Spinal cord (tissue), 10 donors: ENCODE results near the gene USP31. TPM values are rescaled to one million over a fixed set of nuclear protein-coding genes. Genes with fewer than 3 reads are reported as not detected.

Experiments
- DNase-seq, 6 donors: peaks; one replicate each; pipeline versions ENCODE4 v3.0.0 to v3.0.0-alpha.2; 2013 to 2015; ENCODE audit warnings: low spot score in 6 of 6, low read depth in 4 of 6
- H3K27ac ChIP-seq: one replicate; pipeline ENCODE4 v1.5.1; 2013; ENCODE audit warnings: low read depth, low read length, control low read depth
- H3K27me3 ChIP-seq: one replicate; pipeline ENCODE4 v1.6.1; 2013; ENCODE audit warnings: low read length; ENCODE audit not compliant: control insufficient read depth, insufficient read depth
- H3K36me3 ChIP-seq: one replicate; pipeline ENCODE4 v1.6.1; 2013; ENCODE audit warnings: low read length; ENCODE audit not compliant: control insufficient read depth, insufficient read depth
- H3K4me1 ChIP-seq: one replicate; pipeline ENCODE4 v1.6.1; 2013; ENCODE audit warnings: low read length; ENCODE audit not compliant: control insufficient read depth, insufficient read depth
- H3K4me3 ChIP-seq: one replicate; pipeline ENCODE4 v1.5.1; 2013; ENCODE audit warnings: low read depth, low read length, control low read depth
- H3K9me3 ChIP-seq: one replicate; pipeline ENCODE4 v1.6.1; 2013; ENCODE audit warnings: low read length; ENCODE audit not compliant: control insufficient read depth, insufficient read depth
- WGBS: methylation state at CpG from one replicate; pipeline ENCODE4 v1.1.5; 2013; ENCODE audit warnings: missing lambda C conversion rate; ENCODE audit not compliant: insufficient coverage; 5-methylcytosine and 5-hydroxymethylcytosine counted together
- polyA plus RNA-seq, 2 donors: library from polyadenylated mRNA; unstranded; fragments of 120-200 nt; gene quantifications; one replicate each; pipeline ENCODE4 v1.2.1, GENCODE V29; 2013; ENCODE audit not compliant: insufficient read length in 2 of 2
- total RNA-seq, 2 donors: library from RNA; depleted of rRNA in 1 of 2; stranded (reverse); fragments of 120-200 nt in 1 of 2; fragments of >200 nt in 1 of 2; gene quantifications; one replicate each; pipeline versions ENCODE4 v1.2.3 to v1.2.4, GENCODE V29; 2013 to 2014
- donor health status: healthy.

The USP31 gene
- total and polyA plus RNA-seq, 4 donors: 10.7 to 22.5 (median 12.6) TPM

GRCh38 chr16:23059433-23059832 lies 89.8 kb downstream of the USP31 start:
- Histone ChIP-seq H3K4me1 (no peaks in the 10 kb centered on the region), H3K36me3 (no peaks in the 10 kb centered on the region), H3K27ac (no peak overlapping the region), H3K27me3 (no peaks in the 10 kb centered on the region), H3K4me3 (no peak overlapping the region), H3K9me3 (no peaks in the 10 kb centered on the region)
- DNase-seq: no peak
- WGBS: 60% methylated on average over 2 of the region's 5 CpGs

GRCh38 chr16:23058576-23058975 lies 90.7 kb downstream of the USP31 start:
- Histone ChIP-seq H3K27ac (no peak overlapping the region), H3K4me1 (no peaks in the 10 kb centered on the region), H3K36me3 (no peaks in the 10 kb centered on the region), H3K9me3 (no peaks in the 10 kb centered on the region), H3K27me3 (no peaks in the 10 kb centered on the region), H3K4me3 (no peak overlapping the region)
- 38% methylated on average over 4 of the region's 4 CpGs for WGBS
- DNase-seq: no peak

GRCh38 chr16:23057013-23057596 lies 92.1 kb downstream of the USP31 start:
- no peak for DNase-seq
- no CpG with 5 or more reads among the region's 1 CpG for WGBS
- no peaks in the 10 kb centered on the region for H3K36me3 ChIP-seq
- H3K9me3 ChIP-seq: no peaks in the 10 kb centered on the region
- H3K27me3 ChIP-seq: no peaks in the 10 kb centered on the region
- H3K4me1 ChIP-seq: peaks cover 9% of the 10 kb centered on the region
- H3K4me3 ChIP-seq: no peak overlapping the region
- no peak overlapping the region for H3K27ac ChIP-seq

DNA sequence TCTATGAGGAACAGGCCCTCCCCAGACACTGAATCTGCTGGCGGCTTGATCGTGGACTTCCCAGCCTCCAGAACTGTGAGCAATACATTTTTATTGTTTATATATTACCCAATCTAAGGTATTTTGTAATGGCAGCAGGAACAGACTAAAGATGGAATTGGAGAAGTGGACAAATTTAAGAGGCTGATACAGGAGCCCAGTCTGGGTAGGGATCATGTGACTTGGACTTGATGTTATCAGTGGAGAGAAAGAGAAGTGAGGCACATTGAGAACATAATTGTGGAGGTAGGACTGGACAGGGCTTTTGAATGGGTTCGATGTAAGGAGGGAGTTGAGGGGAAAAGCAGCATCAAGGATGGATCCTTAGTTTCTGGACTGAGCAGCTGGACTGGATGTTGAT lies 93.8 kb downstream of the USP31 start:
- Histone ChIP-seq H3K27me3 (no peaks in the 10 kb centered on the region), H3K4me1 (peaks cover 13% of the 10 kb centered on the region), H3K36me3 (no peaks in the 10 kb centered on the region), H3K4me3 (no peak overlapping the region), H3K27ac (no peak overlapping the region), H3K9me3 (no peaks in the 10 kb centered on the region)
- no peak for DNase-seq
- WGBS: 100% methylated on average over 1 of the region's 3 CpGs

- Histone ChIP-seq H3K27ac (no peak overlapping the region), H3K9me3 (no peaks in the 10 kb centered on the region), H3K4me3 (no peak overlapping the region), H3K4me1 (peaks cover 13% of the 10 kb centered on the region), H3K27me3 (no peaks in the 10 kb centered on the region), H3K36me3 (no peaks in the 10 kb centered on the region)
- 67% methylated on average over 1 of the region's 4 CpGs for WGBS
- DNase-seq: no peak
Measured at GRCh38 chr16:23052908-23053580, 96.2 kb downstream of the USP31 start.

- Histone ChIP-seq H3K27me3 (no peaks in the 10 kb centered on the region), H3K9me3 (no peaks in the 10 kb centered on the region), H3K4me3 (no peak overlapping the region), H3K4me1 (peaks cover 13% of the 10 kb centered on the region), H3K36me3 (no peaks in the 10 kb centered on the region), H3K27ac (no peak overlapping the region)
- DNase-seq: peak in 1 of 6 donors; percentile 92
- whole genome bisulfite sequencing: 78% methylated on average over 9 of the region's 13 CpGs
Measured at GRCh38 chr16:23052221-23052620, 97.0 kb downstream of the USP31 start.

DNA sequence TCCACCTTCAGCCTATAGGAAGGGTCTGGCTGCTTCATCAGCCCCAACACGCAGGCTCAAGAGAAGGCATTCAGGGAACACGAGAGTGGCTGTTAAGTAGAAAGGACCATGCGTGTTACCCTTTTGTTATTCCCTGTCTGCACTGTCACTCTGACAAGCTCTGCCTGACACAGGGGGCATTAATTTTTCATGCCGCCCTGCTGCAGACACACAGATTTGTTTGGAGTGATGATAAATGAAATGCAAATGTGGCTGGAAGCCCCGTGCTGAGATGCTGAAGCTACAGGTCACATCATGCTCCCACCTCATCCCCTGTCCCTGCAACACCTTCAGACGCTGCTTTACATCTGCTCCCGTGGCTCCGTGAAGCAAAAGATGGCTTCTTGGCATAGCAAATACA lies 97.7 kb downstream of the USP31 start:
- DNase-seq: no peak
- Histone ChIP-seq H3K27ac (no peak overlapping the region), H3K36me3 (no peaks in the 10 kb centered on the region), H3K4me3 (no peak overlapping the region), H3K27me3 (no peaks in the 10 kb centered on the region), H3K9me3 (no peaks in the 10 kb centered on the region), H3K4me1 (peaks cover 13% of the 10 kb centered on the region)
- WGBS: 46% methylated on average over 5 of the region's 8 CpGs

DNA sequence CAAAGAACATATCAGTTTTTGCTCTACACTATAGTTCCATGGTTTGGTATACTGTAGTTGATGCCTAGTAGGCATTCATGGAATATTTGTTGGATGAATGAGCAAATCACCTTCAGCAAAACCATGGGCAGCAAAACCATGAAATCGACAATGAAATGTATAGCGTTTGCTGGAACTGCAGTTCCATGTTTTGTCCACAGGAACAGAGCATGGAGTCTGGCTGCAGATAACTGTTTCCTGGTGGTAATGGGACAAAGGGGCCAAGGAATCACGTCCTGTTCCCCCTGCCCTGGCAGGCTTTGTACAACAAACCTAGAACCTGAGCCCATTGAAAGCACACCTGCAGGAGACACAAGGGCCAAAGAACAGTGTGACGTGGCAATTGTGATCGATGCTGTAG lies 101.1 kb downstream of the USP31 start:
- no peak for DNase-seq
- Histone ChIP-seq H3K4me1 (peaks cover 11% of the 10 kb centered on the region), H3K4me3 (no peak overlapping the region), H3K9me3 (no peaks in the 10 kb centered on the region), H3K36me3 (no peaks in the 10 kb centered on the region), H3K27me3 (no peaks in the 10 kb centered on the region), H3K27ac (no peak overlapping the region)
- WGBS: 76% methylated on average over 5 of the region's 5 CpGs

DNA sequence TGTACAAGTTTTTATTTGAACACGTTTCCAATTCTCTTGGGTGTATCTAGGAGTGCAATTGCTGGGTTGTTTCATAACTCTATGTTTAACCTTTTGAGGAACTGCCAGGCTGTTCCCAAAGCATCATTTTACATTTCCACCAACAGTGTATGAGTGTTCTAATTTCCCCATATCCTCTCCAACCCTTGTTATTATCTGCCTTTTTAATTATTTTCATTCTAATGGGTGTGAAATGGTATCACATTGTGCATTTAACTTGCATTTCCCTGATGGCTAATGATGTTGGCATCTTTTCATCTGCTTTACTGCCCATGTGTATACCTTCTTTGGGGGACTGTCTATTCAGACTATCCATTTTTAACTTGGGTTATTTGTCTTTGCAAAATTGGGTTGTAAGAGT lies 104.2 kb downstream of the USP31 start:
- H3K9me3 ChIP-seq: no peaks in the 10 kb centered on the region
- no peak overlapping the region for H3K4me3 ChIP-seq
- H3K27me3 ChIP-seq: no peaks in the 10 kb centered on the region
- H3K36me3 ChIP-seq: no peaks in the 10 kb centered on the region
- WGBS: no CpG with 5 or more reads among the region's 1 CpG
- no peak overlapping the region for H3K27ac ChIP-seq
- DNase-seq: no peak
- no peaks in the 10 kb centered on the region for H3K4me1 ChIP-seq

- no peak for DNase-seq
- Histone ChIP-seq H3K9me3 (no peaks in the 10 kb centered on the region), H3K4me1 (no peaks in the 10 kb centered on the region), H3K36me3 (no peaks in the 10 kb centered on the region), H3K27ac (no peak overlapping the region), H3K27me3 (no peaks in the 10 kb centered on the region), H3K4me3 (no peak overlapping the region)
- WGBS: 94% methylated on average over 2 of the region's 4 CpGs
Measured at GRCh38 chr16:23040246-23040645, 109.0 kb downstream of the USP31 start.
